Heart left ventricle (tissue), 13 donors: Measurements from ENCODE around the gene MED12L.

Experiments used
- POLR2A ChIP-seq, 2 donors: fragments of 450-650 bp; IDR thresholded peaks; one replicate each; pipeline ENCODE4 v1.6.1; 2017; ENCODE audit warnings: antibody characterized with exemption in 2 of 2, mild to moderate bottlenecking in 2 of 2, moderate library complexity in 2 of 2
- TF ChIP-seq, protein P1 (sequence below), 12 donors: fragments of 200-600 bp; sonication (generic) in 4 of 12; IDR thresholded peaks; one replicate each; pipeline versions ENCODE4 v1.5.0 to v1.8.0; 2018 to 2022; ENCODE audit warnings: antibody characterized with exemption in 12 of 12, mild to moderate bottlenecking in 5 of 12
- donor health status: ischemic (EF 13 %, LVEDD 7.1; RV severe dilation, severe dysfunction).
- donor health status: DM: no; HTN: yes; CAD: no.
- donor health status: DM: no; HTN: no; CAD: no.
- donor health status: ischemic (EF 25% LVEDD 6.9; RV normal size, moderate dysfunction).
- donor health status: ischemic (EF 25% LVEDD 5.7; RV mildly dilated, moderate dysfunction).
- donor health status: ischemic (EF 35%, LVEDD 5.7; RV mildly dilated, moderate dysfunction).
- donor health status: nonischemic (EF 11% LVEDD 7.7; RV severe dilation, severe dysfunction).
- donor health status: DM: yes; HTN: yes; CAD: no.
- donor health status: PGD.
- donor health status: ischemic (EF 29% LVEDD 5.4; RV normal size, mild dysfunction).
- donor health status: nonischemic (EF 23%, LVEDD 6.1; RV moderate dilation, normal function).

DNA sequence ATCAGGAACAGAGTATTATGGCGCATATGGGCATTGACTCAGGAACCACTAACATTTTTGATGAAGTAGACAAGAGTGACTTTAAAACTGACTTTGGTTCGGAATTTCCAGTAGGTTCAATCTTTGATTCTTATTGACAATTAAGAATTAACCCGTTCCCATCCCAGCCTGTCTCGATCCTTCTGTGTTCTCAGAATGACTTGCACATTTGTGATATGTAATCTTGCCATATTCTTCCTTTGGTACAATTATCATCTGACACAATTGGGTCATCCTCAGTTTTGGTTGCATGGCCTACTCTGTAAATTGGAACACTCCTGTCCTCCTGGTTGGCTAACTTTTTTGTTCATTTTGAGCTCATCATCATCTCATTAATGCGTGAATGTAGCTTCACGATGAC, 107.1 kb downstream of the MED12L start:
- TF ChIP-seq, protein P1, sequence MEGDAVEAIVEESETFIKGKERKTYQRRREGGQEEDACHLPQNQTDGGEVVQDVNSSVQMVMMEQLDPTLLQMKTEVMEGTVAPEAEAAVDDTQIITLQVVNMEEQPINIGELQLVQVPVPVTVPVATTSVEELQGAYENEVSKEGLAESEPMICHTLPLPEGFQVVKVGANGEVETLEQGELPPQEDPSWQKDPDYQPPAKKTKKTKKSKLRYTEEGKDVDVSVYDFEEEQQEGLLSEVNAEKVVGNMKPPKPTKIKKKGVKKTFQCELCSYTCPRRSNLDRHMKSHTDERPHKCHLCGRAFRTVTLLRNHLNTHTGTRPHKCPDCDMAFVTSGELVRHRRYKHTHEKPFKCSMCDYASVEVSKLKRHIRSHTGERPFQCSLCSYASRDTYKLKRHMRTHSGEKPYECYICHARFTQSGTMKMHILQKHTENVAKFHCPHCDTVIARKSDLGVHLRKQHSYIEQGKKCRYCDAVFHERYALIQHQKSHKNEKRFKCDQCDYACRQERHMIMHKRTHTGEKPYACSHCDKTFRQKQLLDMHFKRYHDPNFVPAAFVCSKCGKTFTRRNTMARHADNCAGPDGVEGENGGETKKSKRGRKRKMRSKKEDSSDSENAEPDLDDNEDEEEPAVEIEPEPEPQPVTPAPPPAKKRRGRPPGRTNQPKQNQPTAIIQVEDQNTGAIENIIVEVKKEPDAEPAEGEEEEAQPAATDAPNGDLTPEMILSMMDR (IDR thresholded peaks at IDR 0.05), result no peak
- TF ChIP-seq POLR2A (IDR thresholded peaks at IDR 0.05), result no peak
